Measurements from ENCODE around the gene EDEM3.
A peak's percentile ranks its signal among the peaks of the same experiment; 100 is the strongest.

The EDEM3 gene

GRCh38 chr1:184739070-184739469 is 15.6 kb downstream of the EDEM3 start:
- Histone ChIP-seq H3K27ac (ENCODE audit: low read depth, low read length) (no peak overlapping the region), H3K9ac (ENCODE audit: low read depth, low read length) (no peak overlapping the region), H3K27me3 (ENCODE audit: control insufficient read depth, insufficient read depth, low read length) (no peaks in the 10 kb centered on the region), H3K4me3 (ENCODE audit: low read depth, low read length) (no peak overlapping the region), H3K36me3 (ENCODE audit: control insufficient read depth, insufficient read depth, low read length) (peaks cover 5% of the 10 kb centered on the region; the same call in 1 of the 2 replicates), H3K4me1 (ENCODE audit: control insufficient read depth, insufficient read depth, low read length) (no peaks in the 10 kb centered on the region), H3K9me3 (ENCODE audit: control insufficient read depth, insufficient read depth, low read length) (no peaks in the 10 kb centered on the region)

DNA sequence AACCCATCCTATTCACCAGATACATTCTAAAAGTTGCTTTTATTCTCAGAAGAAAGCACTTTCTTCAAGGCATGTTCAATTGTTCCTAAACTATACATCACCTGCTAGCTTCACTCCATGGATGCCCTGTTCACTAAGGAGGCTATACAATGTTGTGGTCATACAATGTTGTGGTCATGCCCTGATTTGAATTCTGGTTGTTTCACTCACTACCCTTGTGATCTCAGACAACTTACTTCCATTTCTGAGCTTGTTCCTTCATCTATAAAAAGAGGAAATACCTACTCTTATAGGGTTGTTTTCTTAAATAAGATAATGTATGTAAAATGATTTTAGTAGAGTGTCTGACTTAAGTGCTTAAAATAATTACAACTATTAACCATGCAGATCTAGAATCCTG is 19.7 kb downstream of the EDEM3 start:
- H3K9ac ChIP-seq (ENCODE audit: low read depth, low read length), result no peak overlapping the region
- no peak overlapping the region for H3K4me3 ChIP-seq (ENCODE audit: low read depth, low read length)
- no peak overlapping the region for H3K27ac ChIP-seq (ENCODE audit: low read depth, low read length)
- no peaks in the 10 kb centered on the region for H3K4me1 ChIP-seq (ENCODE audit: control insufficient read depth, insufficient read depth, low read length)
- peaks cover 16% of the 10 kb centered on the region for H3K36me3 ChIP-seq (ENCODE audit: control insufficient read depth, insufficient read depth, low read length)
- H3K27me3 ChIP-seq (ENCODE audit: control insufficient read depth, insufficient read depth, low read length), result no peaks in the 10 kb centered on the region
- H3K9me3 ChIP-seq (ENCODE audit: control insufficient read depth, insufficient read depth, low read length), result no peaks in the 10 kb centered on the region

GRCh38 chr1:184724843-184725242 is 29.8 kb downstream of the EDEM3 start:
- Histone ChIP-seq H3K9me3 (ENCODE audit: control insufficient read depth, insufficient read depth, low read length) (no peaks in the 10 kb centered on the region), H3K27ac (ENCODE audit: low read depth, low read length) (no peak overlapping the region), H3K4me3 (ENCODE audit: low read depth, low read length) (no peak overlapping the region), H3K4me1 (ENCODE audit: control insufficient read depth, insufficient read depth, low read length) (no peaks in the 10 kb centered on the region), H3K36me3 (ENCODE audit: control insufficient read depth, insufficient read depth, low read length) (0 out of 2 replicates have a peak, but pooled peaks cover 5% of the 10 kb centered on the region), H3K27me3 (ENCODE audit: control insufficient read depth, insufficient read depth, low read length) (no peaks in the 10 kb centered on the region), H3K9ac (ENCODE audit: low read depth, low read length) (no peak overlapping the region)

GRCh38 chr1:184716158-184716557 is 38.5 kb downstream of the EDEM3 start:
- H3K4me3 ChIP-seq (ENCODE audit: low read depth, low read length), result no peak overlapping the region
- no peak overlapping the region for H3K27ac ChIP-seq (ENCODE audit: low read depth, low read length)
- no peaks in the 10 kb centered on the region for H3K4me1 ChIP-seq (ENCODE audit: control insufficient read depth, insufficient read depth, low read length)
- H3K9me3 ChIP-seq (ENCODE audit: control insufficient read depth, insufficient read depth, low read length), result no peaks in the 10 kb centered on the region
- H3K36me3 ChIP-seq (ENCODE audit: control insufficient read depth, insufficient read depth, low read length), result peaks cover 46% of the 10 kb centered on the region
- no peak overlapping the region for H3K9ac ChIP-seq (ENCODE audit: low read depth, low read length)
- H3K27me3 ChIP-seq (ENCODE audit: control insufficient read depth, insufficient read depth, low read length), result no peaks in the 10 kb centered on the region

GRCh38 chr1:184709418-184709817 is 45.2 kb downstream of the EDEM3 start:
- H3K27me3 ChIP-seq (ENCODE audit: control insufficient read depth, insufficient read depth, low read length), result no peaks in the 10 kb centered on the region
- no peak overlapping the region for H3K9ac ChIP-seq (ENCODE audit: low read depth, low read length)
- H3K27ac ChIP-seq (ENCODE audit: low read depth, low read length), result no peak overlapping the region
- H3K4me1 ChIP-seq (ENCODE audit: control insufficient read depth, insufficient read depth, low read length), result no peaks in the 10 kb centered on the region
- peaks cover 31% of the 10 kb centered on the region for H3K36me3 ChIP-seq (ENCODE audit: control insufficient read depth, insufficient read depth, low read length)
- H3K9me3 ChIP-seq (ENCODE audit: control insufficient read depth, insufficient read depth, low read length), result no peaks in the 10 kb centered on the region
- H3K4me3 ChIP-seq (ENCODE audit: low read depth, low read length), result no peak overlapping the region

GRCh38 chr1:184708084-184708676 is 46.5 kb downstream of the EDEM3 start:
- Histone ChIP-seq H3K4me1 (ENCODE audit: control insufficient read depth, insufficient read depth, low read length) (no peaks in the 10 kb centered on the region), H3K27me3 (ENCODE audit: control insufficient read depth, insufficient read depth, low read length) (no peaks in the 10 kb centered on the region), H3K9me3 (ENCODE audit: control insufficient read depth, insufficient read depth, low read length) (no peaks in the 10 kb centered on the region), H3K4me3 (ENCODE audit: low read depth, low read length) (no peak overlapping the region), H3K9ac (ENCODE audit: low read depth, low read length) (no peak overlapping the region), H3K27ac (ENCODE audit: low read depth, low read length) (no peak overlapping the region), H3K36me3 (ENCODE audit: control insufficient read depth, insufficient read depth, low read length) (peaks cover 29% of the 10 kb centered on the region)

- peaks cover 4% of the 10 kb centered on the region; the same call in 1 of the 2 replicates for H3K4me1 ChIP-seq (ENCODE audit: control insufficient read depth, insufficient read depth, low read length)
- no peak overlapping the region for H3K9ac ChIP-seq (ENCODE audit: low read depth, low read length)
- H3K4me3 ChIP-seq (ENCODE audit: low read depth, low read length), result no peak overlapping the region
- peaks cover 23% of the 10 kb centered on the region for H3K36me3 ChIP-seq (ENCODE audit: control insufficient read depth, insufficient read depth, low read length)
- H3K27ac ChIP-seq (ENCODE audit: low read depth, low read length), result no peak overlapping the region
- no peaks in the 10 kb centered on the region for H3K27me3 ChIP-seq (ENCODE audit: control insufficient read depth, insufficient read depth, low read length)
- H3K9me3 ChIP-seq (ENCODE audit: control insufficient read depth, insufficient read depth, low read length), result no peaks in the 10 kb centered on the region
These were observed 49.4 kb downstream of the EDEM3 start for GRCh38 chr1:184705271-184705670.

GRCh38 chr1:184701816-184702215 is 52.8 kb downstream of the EDEM3 start:
- Histone ChIP-seq H3K27me3 (ENCODE audit: control insufficient read depth, insufficient read depth, low read length) (no peaks in the 10 kb centered on the region), H3K36me3 (ENCODE audit: control insufficient read depth, insufficient read depth, low read length) (peaks cover 6% of the 10 kb centered on the region; the same call in 1 of the 2 replicates), H3K27ac (ENCODE audit: low read depth, low read length) (no peak overlapping the region), H3K9ac (ENCODE audit: low read depth, low read length) (no peak overlapping the region), H3K9me3 (ENCODE audit: control insufficient read depth, insufficient read depth, low read length) (no peaks in the 10 kb centered on the region), H3K4me3 (ENCODE audit: low read depth, low read length) (no peak overlapping the region), H3K4me1 (ENCODE audit: control insufficient read depth, insufficient read depth, low read length) (peaks cover 9% of the 10 kb centered on the region; the same call in 1 of the 2 replicates)

- H3K27me3 ChIP-seq (ENCODE audit: control insufficient read depth, insufficient read depth, low read length), result no peaks in the 10 kb centered on the region
- H3K9ac ChIP-seq (ENCODE audit: low read depth, low read length), result no peak overlapping the region
- H3K4me3 ChIP-seq (ENCODE audit: low read depth, low read length), result no peak overlapping the region
- no peaks in the 10 kb centered on the region for H3K9me3 ChIP-seq (ENCODE audit: control insufficient read depth, insufficient read depth, low read length)
- peaks cover 23% of the 10 kb centered on the region for H3K4me1 ChIP-seq (ENCODE audit: control insufficient read depth, insufficient read depth, low read length)
- no peak overlapping the region for H3K27ac ChIP-seq (ENCODE audit: low read depth, low read length)
- H3K36me3 ChIP-seq (ENCODE audit: control insufficient read depth, insufficient read depth, low read length), result peaks cover 3% of the 10 kb centered on the region; the same call in 1 of the 2 replicates
These were observed 55.7 kb downstream of the EDEM3 start for GRCh38 chr1:184698969-184699368.

DNA sequence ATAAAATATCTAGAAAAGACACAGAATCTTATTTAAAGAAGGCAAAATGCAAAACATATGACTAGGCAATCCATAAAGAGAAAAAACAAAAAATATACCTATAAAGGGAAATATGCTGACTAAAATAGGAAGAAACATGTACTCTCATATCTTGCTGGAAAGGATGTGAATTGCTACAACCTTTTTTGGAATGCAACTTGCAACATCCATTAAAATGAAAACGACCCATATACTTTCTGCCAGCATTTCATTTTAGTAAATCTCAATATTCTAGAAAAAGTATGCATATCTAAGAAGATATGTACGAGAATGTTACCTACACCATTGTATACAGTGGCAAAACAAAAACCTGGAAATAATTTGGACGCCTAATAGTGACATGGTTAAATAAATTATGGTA is 56.6 kb downstream of the EDEM3 start:
- H3K9ac ChIP-seq (ENCODE audit: low read depth, low read length), result no peak overlapping the region
- peaks cover 30% of the 10 kb centered on the region for H3K4me1 ChIP-seq (ENCODE audit: control insufficient read depth, insufficient read depth, low read length)
- peaks cover 3% of the 10 kb centered on the region; the same call in 1 of the 2 replicates for H3K36me3 ChIP-seq (ENCODE audit: control insufficient read depth, insufficient read depth, low read length)
- H3K27ac ChIP-seq (ENCODE audit: low read depth, low read length), result no peak overlapping the region
- no peaks in the 10 kb centered on the region for H3K9me3 ChIP-seq (ENCODE audit: control insufficient read depth, insufficient read depth, low read length)
- no peak overlapping the region for H3K4me3 ChIP-seq (ENCODE audit: low read depth, low read length)
- H3K27me3 ChIP-seq (ENCODE audit: control insufficient read depth, insufficient read depth, low read length), result no peaks in the 10 kb centered on the region

GRCh38 chr1:184696403-184696802 is 58.3 kb downstream of the EDEM3 start:
- H3K9ac ChIP-seq (ENCODE audit: low read depth, low read length), result no peak overlapping the region
- H3K9me3 ChIP-seq (ENCODE audit: control insufficient read depth, insufficient read depth, low read length), result no peaks in the 10 kb centered on the region
- no peaks in the 10 kb centered on the region; the same call in 1 of the 2 replicates for H3K36me3 ChIP-seq (ENCODE audit: control insufficient read depth, insufficient read depth, low read length)
- H3K4me3 ChIP-seq (ENCODE audit: low read depth, low read length), result no peak overlapping the region
- no peaks in the 10 kb centered on the region for H3K27me3 ChIP-seq (ENCODE audit: control insufficient read depth, insufficient read depth, low read length)
- peaks cover 27% of the 10 kb centered on the region for H3K4me1 ChIP-seq (ENCODE audit: control insufficient read depth, insufficient read depth, low read length)
- peak overlapping the region; percentile 27 for H3K27ac ChIP-seq (ENCODE audit: low read depth, low read length)

Measured in HUES48 (cell line).